GM19025 (cell line): ENCODE measurements around the gene LRRIQ1.
A peak's percentile ranks its signal among the peaks of the same experiment; 100 is the strongest.
"Not testable (repeated sequence)": the region's sequence is repeated elsewhere in the genome, so short reads cannot be mapped to it uniquely, and the experiment has no call there.

ENCODE experiments used
- ATAC-seq: cut with Tn5 transposase; IDR thresholded peaks from one replicate; pipeline ENCODE4 v1.9.1; 2021; ENCODE audit warnings: mild to moderate bottlenecking, low read depth, moderate library complexity; ENCODE audit not compliant: unreplicated experiment

The LRRIQ1 gene

DNA sequence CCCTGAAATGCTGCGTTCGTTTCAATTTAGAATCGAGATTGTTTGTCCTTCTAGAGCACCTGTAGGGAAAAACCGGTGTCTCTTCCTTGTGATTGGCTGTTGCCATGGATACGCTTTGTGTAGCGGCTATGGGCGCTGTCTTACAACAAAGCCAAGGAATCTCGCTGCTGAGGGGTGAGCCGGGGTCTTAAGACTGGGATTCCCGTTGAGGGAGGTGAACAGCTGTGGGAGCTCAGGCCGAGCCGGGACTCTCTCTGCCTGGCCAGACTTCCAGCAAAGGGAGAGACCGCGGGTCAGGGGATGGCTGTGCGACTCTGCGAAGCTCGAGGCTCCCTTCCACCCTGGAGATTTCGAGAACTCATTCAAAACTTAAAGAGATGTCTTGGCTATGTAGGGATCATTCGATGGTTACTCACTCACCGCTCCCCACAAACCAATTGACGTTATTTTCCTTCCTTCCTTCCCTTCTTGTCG is at the start of gene LRRIQ1, which contains the start of gene TSPAN19:
TSS of gene LRRIQ1 (plus strand) at position 118 of the 474 bp plus-strand sequence. CDS start 1,826 bp downstream, outside the sequence.
TSS of gene TSPAN19 (minus strand) at position 44 of the 474 bp plus-strand sequence. CDS start 6,331 bp downstream, outside the sequence.
- ATAC-seq = peak; percentile 98

GRCh38 chr12:84986586-84986985 is 49.6 kb upstream of the LRRIQ1 start:
- no peak for ATAC-seq

DNA sequence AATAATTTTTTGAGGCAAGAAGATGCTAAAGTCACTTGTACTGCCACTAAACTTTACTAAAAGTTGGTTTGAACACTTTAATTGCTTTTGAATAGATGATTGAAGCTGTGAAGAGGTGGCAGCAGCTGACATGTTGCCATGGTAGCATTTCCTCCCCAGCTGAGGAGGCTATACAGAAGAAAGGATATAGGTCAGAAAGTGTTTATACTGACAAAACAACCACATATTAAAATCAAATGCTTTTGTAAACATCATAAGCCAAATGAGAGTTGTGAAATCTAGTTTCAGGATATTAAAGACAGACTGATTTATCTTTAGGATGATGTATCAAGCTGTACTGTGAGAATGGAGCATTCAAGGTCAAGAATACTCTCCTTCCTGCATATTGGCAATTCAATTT is 41.7 kb upstream of the LRRIQ1 start:
- no peak for ATAC-seq

DNA sequence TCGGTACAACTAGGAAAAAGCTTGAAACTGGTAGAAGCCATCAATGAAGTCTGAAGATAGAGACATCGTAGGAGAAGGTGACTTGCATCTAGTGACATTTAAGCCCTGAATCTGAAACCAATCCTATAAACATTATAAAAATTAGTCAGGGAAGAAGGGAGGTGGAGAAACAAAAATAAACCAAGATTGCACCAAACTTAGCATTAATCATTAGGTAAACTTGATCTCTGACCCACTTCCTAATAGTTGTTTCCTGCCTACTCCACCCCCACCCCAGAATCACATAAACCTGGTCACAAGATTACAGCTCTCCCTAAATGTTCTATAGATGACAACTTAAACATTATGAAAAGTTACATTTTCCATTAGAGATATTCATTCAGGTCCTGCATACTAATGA is 40.5 kb upstream of the LRRIQ1 start:
- no peak for ATAC-seq

GRCh38 chr12:84996759-84997158 is 39.4 kb upstream of the LRRIQ1 start:
- ATAC-seq = no peak

DNA sequence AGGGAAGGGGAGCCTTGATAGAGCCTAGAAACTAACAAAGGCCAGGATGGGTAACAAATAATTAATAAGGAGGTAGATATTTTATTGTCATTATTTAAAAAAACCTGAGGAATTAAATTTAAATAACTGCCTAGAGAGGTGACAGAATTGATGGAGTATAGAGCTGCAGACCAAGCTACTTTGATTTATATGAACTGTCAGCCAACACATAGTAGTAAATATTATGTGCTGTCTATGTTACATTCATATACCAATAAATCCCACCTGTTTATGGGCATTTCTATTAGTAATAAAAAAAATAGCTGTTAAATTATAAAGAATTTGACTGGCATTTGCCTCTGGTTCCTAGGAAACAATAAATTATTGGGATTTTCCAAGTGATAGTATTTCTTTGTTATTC is 37.8 kb upstream of the LRRIQ1 start:
- ATAC-seq = no peak

- ATAC-seq = no peak
Measured at GRCh38 chr12:85000729-85001128, 35.4 kb upstream of the LRRIQ1 start.

- ATAC-seq = no peak
Measured at GRCh38 chr12:85002778-85003296, 33.3 kb upstream of the LRRIQ1 start.

DNA sequence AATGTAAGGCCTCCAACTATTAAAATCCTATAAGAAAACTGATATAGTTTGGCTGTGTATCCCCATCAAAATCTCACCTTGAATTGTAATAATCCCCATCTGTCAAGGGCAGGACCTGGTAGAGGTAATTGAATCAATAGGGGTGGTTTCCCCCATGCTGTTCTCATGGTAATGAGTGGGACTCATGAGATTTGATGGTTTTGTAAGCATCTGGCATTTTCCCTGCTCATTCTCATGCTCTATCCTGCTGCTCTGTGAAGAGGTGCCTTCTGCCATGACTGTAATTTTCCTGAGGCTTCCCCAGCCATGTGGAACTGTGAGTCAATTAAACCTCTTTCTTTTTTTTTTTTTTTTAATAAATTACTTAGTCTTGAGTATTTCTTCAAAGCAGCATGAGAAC is 31.9 kb upstream of the LRRIQ1 start:
- ATAC-seq = no peak

GRCh38 chr12:85005047-85005446 is 31.1 kb upstream of the LRRIQ1 start:
- ATAC-seq = not testable (repeated sequence)

- ATAC-seq = no peak
Measured at GRCh38 chr12:85005615-85006014, 30.5 kb upstream of the LRRIQ1 start.

- ATAC-seq = no peak
Measured at GRCh38 chr12:85006206-85006605, 29.9 kb upstream of the LRRIQ1 start.

DNA sequence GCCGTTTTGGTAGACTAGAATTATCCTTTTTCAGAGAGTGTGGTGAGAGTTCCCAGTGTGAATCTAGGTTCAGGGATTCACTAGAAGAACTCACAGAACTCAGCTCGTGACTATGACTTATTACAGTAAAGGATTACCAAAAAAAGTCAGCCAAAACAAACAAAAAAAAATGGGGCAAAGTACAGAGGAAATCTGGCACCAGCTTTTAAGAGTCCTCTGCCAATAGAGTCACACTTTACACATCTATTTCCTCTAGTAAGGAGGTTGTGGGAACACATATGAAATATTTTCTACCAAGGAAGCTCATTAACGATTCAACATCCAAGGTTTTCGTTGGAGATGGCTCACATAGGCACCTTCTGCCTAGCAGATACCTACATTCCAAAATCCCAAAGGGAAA is 28.3 kb upstream of the LRRIQ1 start:
- ATAC-seq = no peak

DNA sequence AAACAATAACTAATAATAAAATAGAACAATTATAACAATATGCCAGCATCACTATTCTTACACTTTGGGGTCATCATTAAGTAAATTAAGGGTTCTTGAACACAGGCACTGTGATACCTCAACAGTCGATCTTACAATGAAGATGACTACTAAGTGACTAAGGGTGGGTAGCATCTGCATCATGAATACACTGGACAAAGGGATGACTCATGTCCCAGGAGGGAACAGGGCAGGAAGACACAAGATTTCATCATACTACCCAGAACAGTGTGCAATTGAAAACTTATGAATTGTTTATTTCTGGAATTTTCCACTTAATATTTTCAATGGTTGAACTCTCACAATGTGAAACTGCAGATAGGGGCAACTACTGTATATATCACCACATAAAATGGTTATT is 19.7 kb upstream of the LRRIQ1 start:
- no peak for ATAC-seq

DNA sequence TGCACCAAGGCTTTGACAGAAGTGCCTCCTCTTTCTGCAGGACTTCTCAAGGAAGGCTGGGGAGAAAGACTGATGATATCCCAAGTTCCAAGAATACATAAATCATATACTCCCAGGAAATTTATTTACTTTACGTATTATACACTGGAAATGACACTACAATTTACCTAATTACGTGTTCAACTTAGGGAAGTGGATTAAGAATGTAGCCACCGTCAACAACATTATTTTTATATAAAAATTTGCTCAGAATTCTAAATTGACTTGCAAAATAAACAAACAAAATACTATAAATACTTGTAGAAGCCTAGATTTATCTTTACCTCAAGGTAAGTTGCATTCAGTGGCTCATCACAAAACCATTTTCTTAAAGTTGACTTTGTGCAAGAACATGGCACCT is 19.0 kb upstream of the LRRIQ1 start:
- no peak for ATAC-seq

GRCh38 chr12:85017618-85018017 is 18.5 kb upstream of the LRRIQ1 start:
- no peak for ATAC-seq

- ATAC-seq = no peak
Measured at GRCh38 chr12:85018098-85018497, 18.1 kb upstream of the LRRIQ1 start.

- ATAC-seq = no peak
Measured at GRCh38 chr12:85029456-85029855, 6.7 kb upstream of the LRRIQ1 start.

- no peak for ATAC-seq
Measured at GRCh38 chr12:85036733-85037132, 582 bp downstream of the LRRIQ1 start.

- ATAC-seq = no peak
Measured at GRCh38 chr12:85041395-85041794, 5.2 kb downstream of the LRRIQ1 start.

GRCh38 chr12:85043829-85044228 is 7.7 kb downstream of the LRRIQ1 start:
- ATAC-seq = no peak

GRCh38 chr12:85057370-85057963 is 21.3 kb downstream of the LRRIQ1 start:
- ATAC-seq = peak; percentile 52
